ENCODE data around the gene SCNN1B.

DNA sequence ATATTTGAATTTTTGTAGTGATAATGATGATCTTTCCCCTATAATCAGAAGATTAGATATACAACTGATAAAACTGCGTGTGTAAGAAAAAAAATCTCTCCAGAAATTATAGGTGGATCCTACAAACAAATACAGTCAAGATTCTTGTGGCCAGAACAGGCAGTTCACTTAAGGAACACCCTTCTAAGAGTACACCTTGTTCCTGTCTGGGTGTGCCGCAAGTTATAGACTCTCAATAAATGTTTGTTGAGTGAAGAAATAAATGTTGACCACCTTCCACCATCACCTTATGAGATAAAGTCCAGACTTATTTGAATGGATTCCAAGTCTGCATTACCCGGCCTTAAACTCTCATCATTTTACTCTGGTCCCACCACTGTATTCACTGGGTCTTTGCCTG lies 45.7 kb upstream of the SCNN1B start:
- TF ChIP-seq POLR2A (IDR thresholded peaks at IDR 0.05), result no peak
- no peak for TF ChIP-seq POLR2AphosphoS5 (IDR thresholded peaks at IDR 0.05)
- TF ChIP-seq, protein P1, sequence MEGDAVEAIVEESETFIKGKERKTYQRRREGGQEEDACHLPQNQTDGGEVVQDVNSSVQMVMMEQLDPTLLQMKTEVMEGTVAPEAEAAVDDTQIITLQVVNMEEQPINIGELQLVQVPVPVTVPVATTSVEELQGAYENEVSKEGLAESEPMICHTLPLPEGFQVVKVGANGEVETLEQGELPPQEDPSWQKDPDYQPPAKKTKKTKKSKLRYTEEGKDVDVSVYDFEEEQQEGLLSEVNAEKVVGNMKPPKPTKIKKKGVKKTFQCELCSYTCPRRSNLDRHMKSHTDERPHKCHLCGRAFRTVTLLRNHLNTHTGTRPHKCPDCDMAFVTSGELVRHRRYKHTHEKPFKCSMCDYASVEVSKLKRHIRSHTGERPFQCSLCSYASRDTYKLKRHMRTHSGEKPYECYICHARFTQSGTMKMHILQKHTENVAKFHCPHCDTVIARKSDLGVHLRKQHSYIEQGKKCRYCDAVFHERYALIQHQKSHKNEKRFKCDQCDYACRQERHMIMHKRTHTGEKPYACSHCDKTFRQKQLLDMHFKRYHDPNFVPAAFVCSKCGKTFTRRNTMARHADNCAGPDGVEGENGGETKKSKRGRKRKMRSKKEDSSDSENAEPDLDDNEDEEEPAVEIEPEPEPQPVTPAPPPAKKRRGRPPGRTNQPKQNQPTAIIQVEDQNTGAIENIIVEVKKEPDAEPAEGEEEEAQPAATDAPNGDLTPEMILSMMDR (IDR thresholded peaks at IDR 0.05), result no peak

Data from gastroesophageal sphincter (tissue), 3 donors.